ENCODE results near the gene BIRC7. TPM values are rescaled to one million over a fixed set of nuclear protein-coding genes. Genes with fewer than 3 reads are reported as not detected.

Gene BIRC7, protein sequence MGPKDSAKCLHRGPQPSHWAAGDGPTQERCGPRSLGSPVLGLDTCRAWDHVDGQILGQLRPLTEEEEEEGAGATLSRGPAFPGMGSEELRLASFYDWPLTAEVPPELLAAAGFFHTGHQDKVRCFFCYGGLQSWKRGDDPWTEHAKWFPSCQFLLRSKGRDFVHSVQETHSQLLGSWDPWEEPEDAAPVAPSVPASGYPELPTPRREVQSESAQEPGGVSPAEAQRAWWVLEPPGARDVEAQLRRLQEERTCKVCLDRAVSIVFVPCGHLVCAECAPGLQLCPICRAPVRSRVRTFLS
- not detected for total RNA-seq
- long read RNA-seq, result 0 reads

DNA sequence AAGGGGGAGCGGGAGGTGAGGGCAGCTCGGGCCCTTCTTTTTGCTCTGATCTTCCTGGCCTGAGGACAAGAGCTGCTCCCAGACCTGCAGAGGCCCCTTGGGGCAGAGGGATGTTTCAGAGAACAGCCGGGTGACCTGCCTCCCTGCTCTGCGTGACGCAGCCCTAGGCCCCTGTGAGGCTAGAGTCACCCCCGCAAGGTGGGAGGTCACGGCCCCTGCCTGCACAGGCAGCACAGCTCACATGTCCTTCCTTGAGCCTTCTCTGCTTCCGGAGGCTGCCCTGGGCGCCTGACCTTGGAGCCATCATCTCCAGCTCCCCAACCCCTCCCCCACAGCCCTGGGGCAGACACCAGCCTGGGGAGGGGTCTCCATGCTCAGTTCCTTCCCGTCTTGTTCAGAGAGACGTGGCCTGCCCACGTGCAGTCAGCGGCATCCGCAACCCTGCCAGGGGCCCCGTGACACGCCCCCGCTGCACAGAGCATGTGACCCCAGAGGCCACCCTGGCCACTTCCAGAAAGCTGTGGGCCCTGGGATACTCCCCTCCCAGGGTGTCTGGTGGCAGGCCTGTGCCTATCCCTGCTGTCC is at the start of gene BIRC7:
Gene BIRC7 (plus strand): TSS at position 507 of the 585 bp plus-strand sequence. CDS start 192 bp downstream, outside the sequence.
- TF ChIP-seq, protein P1, sequence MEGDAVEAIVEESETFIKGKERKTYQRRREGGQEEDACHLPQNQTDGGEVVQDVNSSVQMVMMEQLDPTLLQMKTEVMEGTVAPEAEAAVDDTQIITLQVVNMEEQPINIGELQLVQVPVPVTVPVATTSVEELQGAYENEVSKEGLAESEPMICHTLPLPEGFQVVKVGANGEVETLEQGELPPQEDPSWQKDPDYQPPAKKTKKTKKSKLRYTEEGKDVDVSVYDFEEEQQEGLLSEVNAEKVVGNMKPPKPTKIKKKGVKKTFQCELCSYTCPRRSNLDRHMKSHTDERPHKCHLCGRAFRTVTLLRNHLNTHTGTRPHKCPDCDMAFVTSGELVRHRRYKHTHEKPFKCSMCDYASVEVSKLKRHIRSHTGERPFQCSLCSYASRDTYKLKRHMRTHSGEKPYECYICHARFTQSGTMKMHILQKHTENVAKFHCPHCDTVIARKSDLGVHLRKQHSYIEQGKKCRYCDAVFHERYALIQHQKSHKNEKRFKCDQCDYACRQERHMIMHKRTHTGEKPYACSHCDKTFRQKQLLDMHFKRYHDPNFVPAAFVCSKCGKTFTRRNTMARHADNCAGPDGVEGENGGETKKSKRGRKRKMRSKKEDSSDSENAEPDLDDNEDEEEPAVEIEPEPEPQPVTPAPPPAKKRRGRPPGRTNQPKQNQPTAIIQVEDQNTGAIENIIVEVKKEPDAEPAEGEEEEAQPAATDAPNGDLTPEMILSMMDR (IDR thresholded peaks at IDR 0.05), result no peak
- no peak for TF ChIP-seq POLR2A (IDR thresholded peaks at IDR 0.05)
- Histone ChIP-seq H3K4me1 (no peaks in the 10 kb centered on the region), H3K27ac (no peak within 1 kb of the TSS), H3K27me3 (no peaks in the 10 kb centered on the region), H3K4me3 (no peak within 1 kb of the TSS), H3K9me3 (no peaks in the 10 kb centered on the region), H3K36me3 (no peaks in the 10 kb centered on the region)
- ATAC-seq (no peak), DNase-seq (no peak)
- no CpG with 5 or more reads among the region's 17 CpGs for WGBS (ENCODE audit: insufficient coverage, low coverage, low lambda C conversion rate, missing lambda C conversion rate)
- intact Hi-C loops (cut with DNase I), result no loop called here

DNA sequence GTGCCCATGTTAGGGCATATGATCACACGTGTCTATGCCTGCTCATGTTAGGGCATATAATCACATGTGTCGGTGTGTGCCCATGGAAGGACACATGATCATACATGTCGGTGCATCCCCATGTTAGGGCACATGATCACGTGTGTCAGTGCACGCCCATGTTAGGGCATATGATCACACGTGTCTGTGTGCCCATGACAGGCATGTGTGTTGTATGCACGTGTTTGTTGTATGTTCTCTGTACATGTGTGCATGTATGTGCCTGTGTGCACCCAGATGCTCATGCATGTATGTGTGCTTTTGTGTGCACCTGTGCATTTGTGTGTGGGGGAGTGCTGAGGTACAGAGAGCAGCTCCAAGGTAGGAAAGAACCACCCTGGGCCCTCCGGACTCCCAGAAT is 49.6 kb upstream of the BIRC7 start:
- H3K4me3 ChIP-seq, result no peak overlapping the region
- ATAC-seq (no peak), DNase-seq (no peak)
- intact Hi-C loops (cut with DNase I), result no loop called here
- H3K27ac ChIP-seq, result no peak overlapping the region
- WGBS (ENCODE audit: insufficient coverage, low coverage, low lambda C conversion rate, missing lambda C conversion rate), result 100% methylated on average over 2 of the region's 8 CpGs
- no peaks in the 10 kb centered on the region for H3K36me3 ChIP-seq
- no peak for TF ChIP-seq POLR2A (IDR thresholded peaks at IDR 0.05)
- TF ChIP-seq, protein P1 (IDR thresholded peaks at IDR 0.05), result no peak
- H3K9me3 ChIP-seq, result no peaks in the 10 kb centered on the region
- no peaks in the 10 kb centered on the region for H3K27me3 ChIP-seq
- no peaks in the 10 kb centered on the region for H3K4me1 ChIP-seq

DNA sequence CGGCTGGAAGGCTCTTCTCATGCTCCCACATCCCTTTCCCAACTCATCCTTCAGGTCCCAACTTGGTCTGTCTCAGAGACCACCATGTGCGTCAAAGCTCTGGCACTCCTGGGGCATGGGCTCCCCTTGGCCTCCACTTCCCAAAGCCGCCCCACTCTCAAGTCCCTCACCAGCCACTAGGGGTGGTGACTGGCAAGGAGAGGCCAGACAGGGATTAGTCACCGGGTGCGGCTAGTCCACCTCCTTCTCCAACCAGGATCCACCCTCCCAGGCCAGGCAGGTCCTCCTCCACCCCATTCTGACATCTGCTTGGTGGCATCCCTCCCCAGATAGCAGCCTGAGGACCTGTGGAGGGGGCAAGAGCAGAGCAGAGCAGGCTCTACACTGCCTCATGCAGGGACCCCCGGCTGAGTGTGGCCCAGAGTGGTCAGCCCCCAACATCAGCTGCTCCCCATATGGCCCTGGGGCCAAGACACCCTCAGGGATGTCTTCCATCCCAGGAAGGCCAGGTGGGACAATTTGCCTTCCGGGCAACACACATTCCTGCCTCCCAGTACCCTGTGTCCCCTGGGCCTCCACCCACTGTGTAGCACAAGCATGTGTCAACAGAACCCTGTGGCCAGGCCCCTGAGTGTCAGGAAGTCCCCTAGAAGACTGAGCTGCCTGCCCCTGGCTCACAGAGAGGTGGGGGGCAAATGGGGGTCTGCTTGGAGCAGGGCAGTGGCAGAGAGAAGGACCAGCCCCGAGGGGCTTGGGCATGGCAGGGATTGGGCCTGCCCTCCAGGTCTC is 49.0 kb upstream of the BIRC7 start:
- Histone ChIP-seq H3K36me3 (no peaks in the 10 kb centered on the region), H3K27me3 (no peaks in the 10 kb centered on the region), H3K27ac (no peak overlapping the region), H3K9me3 (no peaks in the 10 kb centered on the region), H3K4me3 (no peak overlapping the region), H3K4me1 (no peaks in the 10 kb centered on the region)
- no peak for TF ChIP-seq POLR2A (IDR thresholded peaks at IDR 0.05)
- TF ChIP-seq, protein P1 (IDR thresholded peaks at IDR 0.05), result no peak
- 85% methylated on average over 2 of the region's 8 CpGs for WGBS (ENCODE audit: insufficient coverage, low coverage, low lambda C conversion rate, missing lambda C conversion rate)
- DNase-seq, result no peak
- no peak for ATAC-seq
- intact Hi-C loops (cut with DNase I), result no loop called here

DNA sequence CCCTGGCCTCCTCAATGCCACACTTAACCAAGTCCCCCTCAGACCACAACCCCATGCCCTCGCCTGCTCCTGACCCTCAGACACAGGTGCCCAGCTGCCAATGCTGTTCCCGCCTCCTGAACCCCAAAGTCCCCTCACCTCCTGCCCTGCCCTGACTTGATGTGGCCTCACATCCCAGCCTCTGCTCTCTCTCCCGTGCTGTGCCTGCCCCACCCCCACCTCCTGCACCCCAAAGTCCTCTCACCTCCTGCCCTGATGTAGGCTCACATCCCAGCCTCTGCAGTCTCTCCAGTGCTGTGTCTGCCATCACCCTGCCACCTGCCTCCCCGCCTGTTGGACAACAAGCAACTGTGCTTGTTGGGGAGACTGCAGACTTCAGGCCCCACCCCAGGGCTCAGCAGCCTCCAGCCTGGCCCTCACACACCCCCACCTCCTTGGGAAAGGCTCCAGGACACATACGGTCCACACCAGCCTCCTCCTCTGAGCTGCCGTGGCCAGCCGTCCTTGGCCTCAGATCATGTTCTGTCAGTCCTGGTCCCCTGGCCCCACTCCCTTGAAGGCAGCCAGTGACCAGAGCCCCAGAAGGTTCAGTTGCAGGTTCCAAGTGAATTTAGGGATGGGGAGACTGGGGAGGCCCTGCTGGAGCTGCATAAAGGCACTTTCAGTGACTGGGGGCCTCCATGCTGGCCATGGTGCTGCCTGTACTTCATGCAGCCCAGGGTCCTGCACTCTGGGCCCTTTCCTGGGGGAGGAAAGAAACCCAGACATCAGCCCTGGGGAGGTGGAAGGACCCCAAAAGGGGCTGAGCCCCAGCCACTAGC is 48.2 kb upstream of the BIRC7 start:
- no peak for ATAC-seq
- TF ChIP-seq, protein P1 (IDR thresholded peaks at IDR 0.05), result no peak
- TF ChIP-seq POLR2A (IDR thresholded peaks at IDR 0.05), result no peak
- H3K27ac ChIP-seq, result no peak overlapping the region
- H3K4me1 ChIP-seq, result no peaks in the 10 kb centered on the region
- H3K27me3 ChIP-seq, result no peaks in the 10 kb centered on the region
- intact Hi-C loops (cut with DNase I), result no loop called here
- 46% methylated on average over 2 of the region's 7 CpGs for WGBS (ENCODE audit: insufficient coverage, low coverage, low lambda C conversion rate, missing lambda C conversion rate)
- no peaks in the 10 kb centered on the region for H3K36me3 ChIP-seq
- no peak for DNase-seq
- H3K4me3 ChIP-seq, result no peak overlapping the region
- H3K9me3 ChIP-seq, result no peaks in the 10 kb centered on the region

Measured in right lobe of liver (tissue), 6 donors.